Right lung (tissue), 5 donors: ENCODE results near the gene SPSB4. TPM values are rescaled to one million over a fixed set of nuclear protein-coding genes. Genes with fewer than 3 reads are reported as not detected.

ENCODE experiments used
- DNase-seq, 2 donors: peaks; one replicate each; pipeline ENCODE4 v3.0.0-alpha.2; 2013
- polyA plus RNA-seq, 5 donors: library from polyadenylated mRNA; unstranded; fragments of 120-200 nt; gene quantifications; one replicate each; pipeline versions ENCODE4 v1.2.1 to v1.2.3, GENCODE V29; 2013; ENCODE audit warnings: inconsistent platforms in 1 of 5, low replicate concordance in 1 of 5; ENCODE audit not compliant: insufficient read length in 5 of 5, insufficient read depth in 1 of 5

Gene SPSB4
- polyA plus RNA-seq, 5 donors, result 5.5 to 9.2 (median 6.8) TPM

DNA sequence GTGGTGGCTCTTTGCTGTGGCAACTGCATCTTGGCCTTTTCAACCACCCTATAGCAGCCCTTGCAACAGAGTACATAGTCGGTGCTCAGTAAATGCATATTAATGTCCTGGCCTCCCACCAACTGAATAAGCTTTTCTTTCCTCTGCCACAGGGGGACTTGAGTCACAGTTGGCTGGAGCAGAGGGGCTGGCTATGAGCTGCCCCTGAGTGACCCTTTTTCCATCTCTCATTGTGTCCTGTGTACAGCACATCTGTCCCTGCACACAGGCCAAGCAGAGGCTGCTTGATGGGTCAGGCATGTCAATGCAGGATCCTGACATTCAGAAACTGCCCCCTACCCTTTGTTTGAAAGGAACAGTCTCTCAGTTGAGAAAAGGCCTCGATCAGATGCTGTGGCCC lies 22.4 kb downstream of the SPSB4 start:
- no peak for DNase-seq

DNA sequence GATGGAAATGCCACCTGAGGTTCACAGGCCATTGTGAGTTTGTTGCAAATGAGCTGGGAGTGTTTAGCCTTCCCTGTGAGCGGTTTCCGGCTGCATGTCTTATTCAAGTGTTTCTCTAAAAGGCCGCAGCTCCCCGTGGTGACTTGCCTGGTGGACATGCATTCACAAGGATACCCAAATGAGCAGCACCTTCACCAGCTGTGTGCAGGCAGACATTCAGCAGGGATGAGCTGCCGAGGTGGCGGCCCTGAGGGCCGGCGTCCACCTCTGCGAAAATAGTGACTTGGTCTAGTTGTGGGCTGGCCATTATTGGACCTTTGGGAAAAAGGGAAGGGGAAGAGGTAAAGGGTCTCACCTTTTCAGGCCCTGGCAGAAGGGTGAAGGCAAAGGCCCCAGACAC lies 23.4 kb downstream of the SPSB4 start:
- no peak for DNase-seq

DNA sequence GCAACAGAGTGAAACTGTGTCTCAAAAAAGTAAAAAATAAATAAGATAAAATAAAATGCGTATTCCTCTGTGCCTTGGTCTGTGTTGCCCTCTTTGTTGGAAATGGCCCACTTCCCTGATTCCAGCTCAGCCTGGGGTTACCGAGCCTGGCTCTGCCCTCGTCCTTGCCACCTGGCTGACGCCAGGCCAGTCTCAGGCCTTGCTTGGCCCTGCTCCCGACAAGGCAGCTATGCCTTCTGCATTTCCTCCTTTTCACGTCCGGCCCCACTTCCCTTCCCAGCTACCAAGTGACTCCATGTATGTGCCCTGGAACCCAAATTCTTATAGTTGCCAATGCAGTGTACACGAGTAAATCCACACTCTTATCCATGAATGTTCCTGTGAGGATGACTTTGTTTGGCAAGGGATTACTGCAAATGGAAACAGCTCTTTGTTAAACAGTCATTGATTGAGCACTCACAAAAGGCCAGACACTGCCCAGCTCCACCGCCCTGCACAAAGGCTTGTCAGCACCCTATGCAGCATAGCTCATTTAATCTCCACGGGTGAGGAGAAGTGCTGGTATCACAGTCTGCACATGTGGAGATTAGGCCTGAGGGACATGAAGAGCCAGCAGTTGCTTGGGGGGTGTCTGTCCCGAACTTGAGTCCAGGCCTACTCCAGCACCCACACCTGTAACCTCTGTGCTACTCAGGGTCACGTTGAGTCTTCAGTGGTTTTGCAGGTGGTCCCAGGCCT lies 25.1 kb downstream of the SPSB4 start:
- DNase-seq, result no peak

DNA sequence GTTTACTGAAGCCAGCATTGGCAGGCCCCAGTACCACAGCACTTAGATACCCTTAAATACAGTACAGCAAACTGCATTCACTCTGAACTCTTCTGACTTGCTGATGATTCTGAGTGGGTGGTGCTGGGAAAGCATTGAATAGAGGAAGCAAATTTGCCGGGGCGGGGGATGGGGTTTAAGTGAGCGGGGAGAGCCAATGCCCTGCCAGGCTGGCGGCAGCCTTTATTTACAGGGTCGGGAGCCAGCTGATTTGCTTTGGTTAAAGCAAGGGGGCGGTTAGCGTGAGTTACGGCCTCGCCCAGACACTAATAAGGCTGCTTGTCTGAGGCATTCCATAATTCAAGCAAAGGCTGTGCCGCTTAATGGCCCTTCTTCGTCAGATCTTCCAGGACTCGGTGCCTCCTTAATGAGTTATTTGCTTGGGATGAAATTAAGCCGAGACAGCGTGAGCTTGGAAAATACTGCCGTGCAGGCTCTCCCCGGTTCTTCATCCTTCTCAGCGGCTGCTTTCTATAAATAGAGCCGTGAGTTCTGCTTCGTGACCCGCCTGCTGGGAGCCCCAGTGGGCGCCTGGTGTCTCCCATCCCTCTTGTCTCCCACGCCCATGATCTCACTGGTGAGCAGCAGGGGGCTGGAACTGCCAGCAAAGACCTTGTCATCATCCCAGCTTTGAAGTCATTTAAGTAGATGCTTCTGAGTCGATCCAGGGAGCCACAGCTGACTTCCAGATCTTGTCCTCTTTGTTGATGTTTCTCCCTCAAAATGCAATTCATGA lies 25.8 kb downstream of the SPSB4 start:
- DNase-seq, result peak; percentile 47 to 59

DNA sequence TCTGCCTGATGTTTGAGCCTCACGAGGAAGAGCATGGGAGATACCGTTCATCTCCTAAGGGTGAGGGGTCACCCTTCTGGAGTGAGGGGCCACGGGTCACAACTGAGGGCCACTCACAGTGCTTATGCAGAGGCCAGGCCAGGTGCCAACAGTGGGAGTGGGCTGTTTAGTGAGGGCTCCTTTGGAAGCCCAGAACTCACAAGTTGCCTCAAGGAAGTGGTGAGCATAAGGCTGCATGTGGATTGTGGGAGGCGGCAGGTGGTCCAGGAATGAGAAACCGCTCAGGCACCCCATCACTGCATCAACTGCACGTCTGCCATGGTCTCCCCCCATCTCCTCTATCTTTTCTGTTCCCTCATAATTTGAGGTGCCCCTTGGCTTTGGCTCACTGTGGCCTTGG lies 26.5 kb downstream of the SPSB4 start:
- no peak for DNase-seq

DNA sequence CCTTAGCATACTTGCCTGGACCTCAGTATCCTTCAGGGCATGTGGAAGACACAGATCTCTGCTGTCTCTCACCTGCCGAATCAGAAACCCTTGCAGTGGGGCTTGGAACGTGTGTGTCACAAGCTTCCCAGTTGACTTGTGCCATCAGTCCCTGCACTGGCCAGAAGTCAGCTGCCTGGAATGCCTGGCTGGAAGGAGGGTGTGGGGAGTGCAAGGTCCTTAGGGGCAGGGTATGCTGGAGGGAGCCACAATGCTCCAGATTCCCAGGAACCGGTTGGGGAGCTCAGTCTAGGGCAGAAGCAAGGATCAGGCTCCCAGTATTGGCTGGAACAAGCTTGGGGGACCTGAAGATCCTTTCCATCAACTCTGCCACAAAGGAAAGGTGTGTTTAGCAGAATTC lies 27.1 kb downstream of the SPSB4 start:
- DNase-seq, result no peak

DNA sequence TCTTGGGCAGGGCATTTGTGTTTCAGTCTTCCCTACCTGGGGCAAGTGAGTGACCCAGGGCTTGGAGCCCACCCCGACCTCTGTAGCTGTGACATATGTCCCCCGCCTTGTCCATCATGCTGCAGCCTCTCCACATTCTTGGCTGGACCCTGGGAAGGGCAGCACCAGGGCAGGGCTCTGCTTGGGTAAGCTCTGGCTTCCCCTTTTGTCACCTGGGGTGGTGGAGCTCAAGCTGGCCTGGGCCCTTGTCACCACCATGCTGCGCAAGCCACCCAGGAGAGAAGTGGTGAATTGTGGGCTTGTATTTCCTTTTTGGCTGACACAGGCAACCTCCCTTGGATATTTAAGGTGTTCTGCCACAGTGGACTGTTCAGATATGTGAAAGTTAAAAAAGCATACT lies 29.3 kb downstream of the SPSB4 start:
- no peak for DNase-seq

DNA sequence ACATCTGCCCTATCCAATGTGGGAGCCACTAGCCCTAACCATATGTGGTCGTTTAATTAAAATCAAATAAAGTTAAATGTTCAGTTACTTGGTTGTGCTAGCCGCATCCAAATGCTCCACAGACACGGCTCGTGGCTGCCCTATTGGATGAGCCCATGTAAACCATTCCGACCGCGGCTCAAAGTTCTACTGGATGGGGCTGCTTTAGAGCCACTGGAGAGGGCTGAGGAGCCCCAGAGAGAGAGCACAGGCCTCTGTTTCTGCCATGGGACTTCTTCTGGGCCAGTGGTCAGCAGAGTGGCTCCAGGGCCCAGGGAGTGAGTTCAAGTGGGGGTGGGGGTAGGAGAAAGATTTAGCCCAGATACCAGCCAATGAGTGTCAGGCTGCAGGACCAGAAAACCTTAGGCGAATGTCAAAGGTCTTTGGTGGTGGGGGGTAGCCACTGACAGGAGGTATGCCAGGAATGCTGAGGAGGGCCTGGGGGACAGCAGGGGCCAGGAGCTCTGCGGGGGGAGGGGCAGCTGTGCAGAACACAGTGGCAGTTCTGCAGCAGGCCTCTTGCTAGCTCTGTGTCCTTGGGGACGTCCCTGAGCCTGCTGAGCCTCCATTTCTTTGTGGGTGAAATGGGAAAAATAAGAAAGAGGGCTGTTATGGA lies 30.1 kb downstream of the SPSB4 start:
- no peak for DNase-seq

DNA sequence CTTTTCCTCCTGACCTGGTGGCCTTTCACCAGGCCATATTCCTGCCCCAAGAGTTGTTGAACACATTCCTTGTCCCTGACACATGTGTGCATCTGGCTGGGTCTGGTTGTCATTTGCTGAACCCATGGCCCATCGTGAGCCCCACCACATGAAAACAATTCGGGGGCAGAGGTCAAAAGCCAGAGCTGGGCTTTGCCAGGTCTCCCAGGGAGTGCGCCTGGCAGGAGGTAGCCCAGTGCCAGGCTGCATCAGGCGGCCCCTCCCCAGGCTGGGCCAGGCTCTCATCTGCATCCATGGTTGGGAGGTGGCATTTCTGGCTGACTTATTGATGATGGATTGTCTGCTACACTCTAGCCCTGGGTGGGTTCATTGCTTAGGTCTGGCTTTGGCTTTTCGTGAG lies 30.9 kb downstream of the SPSB4 start:
- no peak for DNase-seq

DNA sequence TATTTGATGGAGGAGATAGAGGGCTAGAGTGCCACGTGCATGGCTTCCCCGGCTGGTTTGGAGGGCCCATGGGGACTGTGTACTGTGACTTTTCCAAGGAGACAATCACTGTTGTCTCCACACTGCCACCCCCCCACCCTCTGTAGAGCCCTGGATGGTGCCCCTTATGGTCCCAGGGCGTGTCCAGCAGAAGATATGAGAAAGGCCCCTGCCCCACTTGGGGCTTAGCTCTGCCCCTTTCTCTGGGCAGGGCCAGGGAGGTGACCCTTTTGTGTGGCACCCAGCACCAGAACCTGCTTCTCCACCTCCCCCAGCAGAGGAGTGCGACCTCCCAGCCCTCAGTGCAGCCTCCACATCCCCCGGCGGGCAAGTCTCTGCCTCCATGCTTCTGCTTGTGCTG lies 32.1 kb downstream of the SPSB4 start:
- no peak for DNase-seq

DNA sequence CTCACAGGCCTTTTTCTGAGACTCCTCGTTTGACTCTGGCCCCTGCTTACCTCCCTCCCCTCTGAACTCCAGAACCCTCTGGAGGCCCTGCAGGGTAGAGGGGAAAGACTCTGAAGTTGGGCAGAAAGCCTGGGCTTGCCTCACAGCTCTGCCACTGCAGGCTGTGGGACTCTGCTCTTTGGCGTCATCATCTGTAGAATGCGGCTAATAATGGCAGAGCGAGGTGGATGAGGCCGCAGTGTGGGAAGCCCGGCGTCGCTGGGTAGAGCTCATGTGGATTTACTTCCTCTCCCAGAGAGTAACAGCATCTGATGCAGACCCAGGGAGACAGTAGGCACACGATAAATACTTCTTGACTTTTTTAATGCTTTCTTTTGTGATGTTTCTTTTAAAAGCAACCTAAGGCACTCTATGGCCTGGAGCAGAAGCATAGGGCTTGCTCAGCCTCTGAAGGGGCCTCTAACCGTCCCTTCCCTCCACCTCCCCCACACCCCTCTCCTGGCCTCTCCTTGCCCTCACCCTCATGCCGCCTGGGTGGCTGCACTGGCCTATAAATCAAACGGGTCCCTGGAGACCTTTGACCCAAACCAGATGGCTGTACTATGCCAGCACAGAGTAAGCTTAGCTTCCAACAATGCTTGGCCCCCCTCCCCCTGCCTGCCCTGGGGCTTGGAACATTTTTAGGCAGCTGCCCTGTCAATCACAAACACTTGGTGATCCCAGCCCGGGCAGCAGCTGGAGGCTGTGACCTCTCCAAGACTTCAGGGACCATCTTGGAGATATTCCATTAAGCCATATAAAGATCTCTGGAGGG lies 32.9 kb downstream of the SPSB4 start:
- no peak for DNase-seq

DNA sequence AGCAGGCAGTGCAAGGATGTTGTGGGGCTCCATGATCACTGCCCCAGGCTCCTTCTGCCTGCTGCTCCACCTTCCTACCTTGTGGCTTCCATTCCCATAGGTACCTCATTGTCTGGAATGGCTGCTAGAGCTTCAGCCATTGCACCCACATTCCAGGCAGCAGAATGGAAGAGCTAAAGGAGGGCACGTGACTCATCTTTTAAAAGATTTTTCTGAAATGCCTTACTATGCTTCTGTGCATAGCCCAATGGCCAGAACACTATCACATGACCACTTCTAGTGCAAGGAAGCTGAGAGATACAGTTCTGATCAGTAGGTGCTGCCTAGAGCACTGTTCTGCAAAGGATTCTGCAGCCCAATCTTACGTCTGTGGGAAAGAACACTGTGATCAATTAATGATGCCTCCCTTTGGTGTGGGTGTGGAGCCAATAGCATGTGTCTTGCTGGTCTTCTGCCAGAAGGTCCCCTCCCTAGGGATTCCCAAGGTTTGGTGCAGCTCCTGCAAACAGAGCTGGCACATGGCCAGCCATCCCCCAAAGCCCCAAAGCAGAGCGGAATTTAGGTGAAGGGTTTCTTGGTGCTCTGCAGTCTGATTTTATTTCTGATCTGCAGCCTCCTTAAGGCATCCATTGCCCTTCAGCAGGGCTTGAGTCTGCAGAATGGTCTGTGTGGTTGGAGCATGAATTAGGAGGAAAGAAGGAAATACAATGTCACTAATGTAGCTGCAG lies 34.4 kb downstream of the SPSB4 start:
- no peak for DNase-seq

DNA sequence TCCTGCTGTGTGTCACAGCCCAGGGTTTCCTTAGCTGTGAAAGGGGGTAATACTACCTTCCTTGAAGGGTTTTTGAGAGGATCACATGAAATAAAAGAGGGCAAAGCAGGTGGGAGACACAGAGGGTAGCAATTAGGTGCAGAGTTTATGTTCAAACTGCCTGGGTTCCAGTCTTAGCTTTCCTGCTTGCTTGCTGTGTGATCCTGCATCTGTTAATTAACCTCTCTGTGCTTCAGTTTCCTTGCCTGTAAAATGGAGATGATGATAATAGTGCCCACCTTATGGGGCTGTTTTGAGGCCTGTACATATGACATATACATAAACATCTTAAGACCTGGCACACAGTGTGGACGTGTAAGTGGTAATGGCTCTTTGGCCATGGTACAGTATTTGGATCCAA lies 35.0 kb downstream of the SPSB4 start:
- DNase-seq, result no peak

DNA sequence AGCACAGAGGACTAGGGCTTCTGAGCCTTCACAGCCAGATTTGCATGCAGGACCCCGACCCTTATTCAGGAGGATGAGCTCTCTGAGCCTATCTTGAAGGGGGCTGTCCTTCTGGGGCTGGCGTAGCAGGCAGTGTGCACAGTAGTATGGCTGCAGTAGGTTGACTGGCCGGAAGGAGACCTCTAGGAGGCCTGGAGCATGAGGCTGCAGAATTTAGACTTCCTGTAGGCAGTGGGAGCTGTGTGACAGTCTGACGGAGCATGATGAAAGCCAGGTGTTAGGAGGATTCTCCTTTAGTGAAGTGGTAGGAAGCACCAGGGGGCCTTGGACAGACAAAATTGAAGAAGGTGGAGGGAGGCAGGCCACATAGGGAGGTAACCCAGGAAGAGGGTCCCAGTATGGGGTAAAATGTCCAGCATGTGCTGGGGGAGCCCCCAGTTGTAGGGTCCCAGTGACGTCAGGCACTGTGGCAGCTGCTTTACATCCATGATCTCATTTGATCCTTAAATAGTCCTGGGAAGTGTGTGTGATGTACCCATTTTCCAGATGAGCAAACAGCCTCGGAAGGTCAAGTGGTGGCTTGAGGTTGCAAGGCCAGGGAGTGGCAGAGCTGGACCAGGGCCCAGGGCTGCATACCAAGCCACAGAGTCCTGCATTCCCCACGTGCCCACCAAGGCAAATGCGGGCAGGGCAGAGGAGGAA lies 36.1 kb downstream of the SPSB4 start:
- no peak for DNase-seq

DNA sequence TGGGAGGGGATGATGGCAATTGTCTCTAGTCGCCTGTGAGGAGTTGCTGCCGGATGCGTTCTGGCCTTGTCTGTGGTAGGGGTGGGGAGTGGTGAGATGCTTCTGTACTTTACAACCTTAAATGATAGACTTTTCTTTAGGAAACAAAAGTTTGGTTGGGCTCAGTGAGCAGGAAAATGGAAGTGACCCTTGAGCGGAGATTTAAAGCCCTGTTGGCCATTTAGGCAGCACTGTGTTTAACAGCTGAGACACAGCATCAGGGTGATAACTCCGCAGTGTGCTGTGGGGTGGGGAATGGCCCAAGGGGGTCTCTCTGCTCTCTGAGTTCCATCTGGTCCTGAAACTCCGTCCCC lies 36.6 kb downstream of the SPSB4 start:
- no peak for DNase-seq

DNA sequence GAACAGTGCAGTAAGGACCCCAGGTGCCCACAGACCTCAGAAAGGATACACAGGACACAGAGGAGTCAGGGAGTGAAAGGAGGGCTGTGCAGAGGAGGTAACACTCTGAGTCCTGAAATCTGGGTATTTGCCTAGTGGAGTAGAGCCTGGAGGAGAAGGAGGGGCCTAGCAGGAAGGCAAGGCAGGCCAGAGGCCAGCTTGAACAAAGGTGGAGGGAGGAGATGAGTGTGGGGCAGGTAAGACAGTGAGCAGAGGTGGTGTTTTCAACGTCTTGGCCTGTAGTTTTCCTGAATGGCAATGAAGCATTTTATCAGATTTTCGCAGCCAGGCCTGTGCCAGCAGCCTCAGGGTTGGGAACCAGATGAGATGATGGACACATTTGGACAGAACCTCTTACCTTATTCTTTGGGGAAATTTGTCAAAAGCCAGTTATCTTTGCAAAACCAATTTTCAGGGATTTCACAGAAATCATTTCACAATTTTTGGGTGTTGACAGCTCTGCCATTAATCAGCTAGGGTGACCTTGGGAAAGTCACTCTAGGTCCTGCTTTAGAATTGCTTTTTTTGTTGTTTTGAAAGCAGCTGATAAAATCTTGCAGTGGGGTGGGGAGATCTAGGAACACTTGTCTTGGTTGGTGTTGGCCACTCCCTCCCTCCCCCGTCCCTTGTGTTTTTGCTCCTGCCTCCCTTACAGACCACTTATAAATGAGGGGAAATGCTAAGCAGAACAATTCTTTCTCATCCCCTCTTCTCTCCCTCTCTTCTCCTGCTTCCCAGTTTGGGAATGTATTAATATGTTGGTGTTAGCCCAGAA lies 38.4 kb downstream of the SPSB4 start:
- no peak for DNase-seq

DNA sequence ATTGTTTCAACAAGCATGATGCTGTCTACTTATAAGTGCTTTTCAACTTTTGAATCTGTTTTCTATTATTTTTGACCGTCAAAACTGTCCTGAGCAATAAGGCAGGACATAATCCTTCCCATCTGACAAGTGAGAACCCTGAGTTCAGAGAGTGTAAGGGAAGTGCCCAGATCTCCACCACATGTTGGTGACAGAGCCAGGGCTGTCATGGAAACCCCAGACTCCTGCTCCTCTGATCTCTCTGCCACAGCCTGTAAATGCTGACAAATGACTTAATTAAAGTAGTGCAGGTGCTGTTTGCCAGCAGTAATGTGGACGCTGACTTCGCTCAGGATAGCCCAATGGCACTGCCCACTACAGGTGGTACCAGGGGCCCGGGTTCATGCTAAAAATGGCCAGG lies 40.3 kb downstream of the SPSB4 start:
- no peak for DNase-seq

DNA sequence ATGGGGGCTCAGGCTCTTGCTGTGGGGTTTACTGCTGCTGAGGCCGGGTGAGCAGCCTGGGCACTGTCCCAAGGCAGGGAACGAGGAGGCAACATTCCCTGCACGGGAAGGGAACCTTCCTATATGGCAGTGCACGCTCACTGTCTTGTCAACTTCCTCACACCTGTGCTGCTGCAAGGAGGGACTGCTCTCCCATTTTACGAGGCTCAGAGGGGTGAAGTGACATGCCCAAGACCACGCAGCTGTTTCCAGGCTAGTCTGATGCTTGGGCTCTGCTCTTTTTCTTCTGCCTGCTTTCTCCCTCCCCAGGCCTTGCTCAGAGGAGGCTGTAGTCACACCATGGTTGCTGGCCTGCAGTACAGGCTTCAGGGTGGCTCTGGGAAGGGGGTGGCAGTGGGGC lies 41.5 kb downstream of the SPSB4 start:
- no peak for DNase-seq

DNA sequence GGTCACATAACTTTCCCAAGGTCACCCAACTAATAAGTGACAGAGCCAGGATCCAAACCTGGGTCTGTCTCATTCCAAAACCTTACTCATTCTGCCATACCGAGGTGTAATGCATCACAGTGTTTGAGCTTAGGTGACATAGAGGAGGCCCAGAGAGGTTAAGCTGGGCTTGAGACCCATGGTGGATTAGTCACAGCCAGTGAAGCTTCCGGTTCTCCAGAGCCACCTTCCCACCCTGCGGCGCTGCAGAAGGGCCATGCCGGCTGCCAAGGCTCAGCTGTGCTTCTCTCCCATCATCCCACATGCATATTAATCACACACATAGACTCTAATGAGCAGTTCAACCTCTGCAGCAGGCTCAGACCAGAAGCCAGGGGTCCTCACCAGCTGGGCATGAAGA lies 42.2 kb downstream of the SPSB4 start:
- DNase-seq, result no peak
